HG03520 (cell line): Measurements from ENCODE around the gene IGFBP6.

Source experiments
- ATAC-seq: cut with Tn5 transposase; IDR thresholded peaks from one replicate; pipeline ENCODE4 v1.9.1; 2021; ENCODE audit warnings: mild to moderate bottlenecking, moderate library complexity; ENCODE audit not compliant: unreplicated experiment

Gene IGFBP6

GRCh38 chr12:53115891-53116648, 18.6 kb downstream of the IGFBP6 start:
- ATAC-seq: no peak

- no peak for ATAC-seq
Measured at GRCh38 chr12:53118751-53119300, 21.4 kb downstream of the IGFBP6 start.

- ATAC-seq: no peak
Measured at GRCh38 chr12:53120685-53121525, 23.4 kb downstream of the IGFBP6 start.

- no peak for ATAC-seq
Measured at GRCh38 chr12:53122961-53123468, 25.5 kb downstream of the IGFBP6 start.

DNA sequence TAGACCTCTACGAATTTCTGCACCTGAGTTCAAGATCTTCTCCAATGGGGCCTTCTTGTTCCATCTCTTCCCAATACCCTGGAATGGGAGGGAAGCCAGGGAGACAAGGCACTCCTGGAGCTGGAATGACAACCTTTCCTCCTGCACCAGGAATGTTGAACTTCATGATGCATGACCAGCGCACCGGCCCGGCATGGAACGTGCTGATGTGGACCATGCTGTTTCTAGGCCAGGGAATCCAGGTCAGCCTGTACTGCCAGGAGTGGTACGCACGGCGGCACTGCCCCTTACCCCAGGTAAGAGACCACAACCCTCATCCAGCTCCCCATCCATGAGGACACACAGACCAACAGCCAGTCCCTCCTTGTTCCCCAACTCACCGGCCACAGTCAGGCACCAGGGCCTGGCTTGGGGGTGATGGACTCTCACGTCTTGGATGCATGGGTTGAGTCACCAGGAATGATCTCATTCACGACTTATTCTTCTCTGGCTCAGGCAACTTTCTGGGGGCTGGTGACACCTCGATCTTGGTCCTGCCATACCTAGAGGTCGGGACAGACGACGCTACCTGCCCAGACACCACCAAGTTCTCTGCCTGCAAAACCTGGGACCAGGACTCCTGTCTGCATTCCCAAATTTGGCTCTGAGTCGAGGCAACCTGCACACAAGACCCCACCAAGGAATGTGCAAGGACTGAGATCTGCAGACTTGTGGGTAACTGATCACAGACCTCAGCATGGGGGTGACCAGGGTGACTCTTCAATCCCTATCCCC, 26.3 kb downstream of the IGFBP6 start:
- no peak for ATAC-seq

DNA sequence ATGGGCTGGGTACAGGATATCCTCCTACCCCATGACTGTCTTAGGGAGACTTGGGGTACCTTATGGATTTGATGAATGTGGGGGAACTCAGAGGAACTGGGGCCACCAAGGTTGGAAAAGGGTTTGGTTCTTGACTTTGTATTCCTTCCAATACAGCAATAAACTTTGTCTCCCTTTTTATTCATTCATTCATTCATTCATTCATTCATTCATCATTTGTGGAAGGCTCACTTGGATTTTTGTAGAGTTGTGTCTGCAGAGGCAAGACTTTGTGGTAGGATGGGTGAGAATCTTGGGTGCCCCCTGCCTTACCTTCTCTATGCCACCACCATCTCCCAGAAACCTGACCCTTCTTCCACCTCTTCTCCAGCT, 26.9 kb downstream of the IGFBP6 start:
- ATAC-seq: no peak

DNA sequence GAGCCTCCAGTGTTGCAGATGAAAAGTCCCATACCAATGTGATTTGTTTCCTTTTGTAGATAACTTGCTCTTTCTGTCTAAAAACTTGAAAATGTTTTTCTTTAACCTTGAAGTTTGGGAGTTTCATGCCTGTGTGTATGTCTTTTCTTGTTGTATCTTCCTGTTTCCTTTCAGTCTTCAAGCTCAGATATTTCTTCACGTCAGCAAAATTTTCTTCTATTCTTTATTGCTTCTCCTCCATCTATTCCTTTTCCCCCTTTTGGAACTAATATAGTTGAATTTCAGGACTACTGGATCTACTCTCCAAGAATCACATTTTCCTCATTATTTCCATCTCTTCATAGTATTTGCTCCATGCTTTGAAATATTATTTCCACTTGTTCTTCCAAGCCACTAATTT, 29.7 kb downstream of the IGFBP6 start:
- no peak for ATAC-seq

- no peak for ATAC-seq
Measured at GRCh38 chr12:53128780-53129569, 31.5 kb downstream of the IGFBP6 start.

- no peak for ATAC-seq
Measured at GRCh38 chr12:53131844-53132243, 34.4 kb downstream of the IGFBP6 start.

- no peak for ATAC-seq
Measured at GRCh38 chr12:53133722-53134121, 36.3 kb downstream of the IGFBP6 start.

DNA sequence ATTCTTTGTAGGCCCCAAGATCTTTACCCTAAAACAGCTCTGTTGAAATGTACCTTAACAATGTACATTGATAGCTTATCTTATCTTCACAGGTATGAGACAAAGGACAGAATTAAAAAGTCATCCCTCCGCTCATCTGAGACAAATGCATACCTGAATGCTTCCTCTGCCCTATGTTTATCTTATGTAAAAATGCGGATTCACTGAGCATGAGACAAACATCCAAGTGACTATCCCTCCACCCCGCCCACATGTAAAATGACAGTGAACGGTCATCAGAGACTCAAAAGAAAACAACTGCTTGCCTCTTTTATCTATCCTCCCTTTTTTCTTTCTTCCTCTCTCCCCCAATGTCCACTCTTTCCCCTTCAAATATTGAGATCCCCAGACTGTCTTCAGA, 45.9 kb downstream of the IGFBP6 start:
- ATAC-seq: no peak

DNA sequence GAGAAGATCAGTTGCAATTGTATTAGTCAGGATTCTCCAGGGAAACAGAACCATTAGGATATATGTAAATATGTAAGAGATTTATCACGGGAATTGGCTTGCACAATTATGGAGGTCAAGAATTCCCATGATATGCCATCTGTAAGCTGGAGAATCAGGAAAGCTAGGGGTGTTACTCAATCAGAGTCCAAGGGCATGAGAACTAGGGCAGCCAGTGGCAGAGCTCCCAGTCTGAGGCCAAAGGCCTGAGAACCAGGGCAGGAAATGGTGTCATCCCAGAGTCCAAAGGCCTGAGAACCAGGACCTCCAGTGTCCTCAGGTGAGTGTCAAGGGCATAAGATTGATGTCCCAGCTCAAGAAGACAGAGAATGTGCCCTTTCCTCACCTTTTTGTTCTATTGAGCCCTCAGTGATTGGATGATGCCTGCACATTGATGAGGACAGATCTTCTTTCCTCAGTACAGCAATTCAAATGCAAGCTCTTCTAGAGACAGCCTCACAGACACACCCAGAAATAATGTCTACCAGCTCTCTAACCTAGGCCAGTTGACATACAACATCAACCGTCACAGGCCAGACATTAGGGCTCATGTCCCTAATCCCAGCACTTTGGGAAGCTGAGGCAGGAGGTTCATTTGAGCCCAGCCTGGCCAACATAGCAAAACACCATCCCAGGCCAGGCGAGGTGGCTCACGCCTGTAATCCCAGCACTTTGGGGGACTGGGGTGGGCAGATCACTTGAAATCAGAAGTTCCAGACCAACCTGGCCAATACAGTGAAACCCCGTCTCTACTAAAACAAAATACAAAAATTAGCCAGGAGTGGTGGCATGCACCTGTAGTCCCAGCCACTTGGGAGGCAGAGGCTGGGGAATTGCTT, 48.2 kb downstream of the IGFBP6 start:
- ATAC-seq: no peak

DNA sequence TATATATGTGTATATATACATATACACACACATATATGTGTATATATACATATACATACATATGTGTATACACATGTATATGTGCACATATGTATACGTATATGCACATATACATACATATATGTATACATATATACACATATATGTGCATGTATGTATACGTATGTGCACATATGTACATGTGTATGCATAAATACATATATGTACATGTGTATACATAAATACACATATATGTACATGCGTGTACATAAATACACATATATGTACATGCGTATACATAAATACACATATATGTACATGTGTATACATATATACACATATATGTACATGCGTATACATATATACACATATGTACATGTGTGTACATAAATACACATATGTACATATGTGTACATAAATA, 49.7 kb downstream of the IGFBP6 start:
- ATAC-seq: no peak

- ATAC-seq: no peak
Measured at GRCh38 chr12:53147653-53148052, 50.2 kb downstream of the IGFBP6 start.

GRCh38 chr12:53151039-53151438, 53.6 kb downstream of the IGFBP6 start:
- ATAC-seq: no peak
